GM12878 (cell line): ENCODE results near the gene CAPS.

Source experiments
- TF ChIP-seq, protein P1 (sequence below): IDR thresholded peaks from 2 replicates; pipeline ENCODE4 v1.6.1; 2012; ENCODE audit warnings: low read depth, low read length, improper control_type of control experiment
- TF ChIP-seq, protein P2 (sequence below): IDR thresholded peaks from 2 replicates; pipeline ENCODE4 v1.6.1; 2011; ENCODE audit warnings: low read depth, low read length, improper control_type of control experiment, borderline replicate concordance
- TF ChIP-seq, protein P3 (sequence below), 3 experiments: IDR thresholded peaks in 2 of 3; conservative IDR thresholded peaks in 1 of 3; 2 replicates each; pipeline ENCODE4 v1.5.1; 2011; ENCODE audit warnings: low read depth in 3 of 3, low read length in 3 of 3, mild to moderate bottlenecking in 3 of 3, control low read depth in 2 of 3, moderate library complexity in 2 of 3, inconsistent platforms in 1 of 3, mixed read lengths in 1 of 3; ENCODE audit not compliant: control insufficient read depth in 2 of 3, insufficient read depth in 1 of 3; ENCODE audit errors: extremely low read depth in 1 of 3
- TF ChIP-seq, protein P4 (sequence below): IDR thresholded peaks from 2 replicates; pipeline ENCODE4 v1.6.1; 2011; ENCODE audit warnings: mild to moderate bottlenecking, low read depth, low read length, moderate library complexity; ENCODE audit not compliant: insufficient replicate concordance

DNA sequence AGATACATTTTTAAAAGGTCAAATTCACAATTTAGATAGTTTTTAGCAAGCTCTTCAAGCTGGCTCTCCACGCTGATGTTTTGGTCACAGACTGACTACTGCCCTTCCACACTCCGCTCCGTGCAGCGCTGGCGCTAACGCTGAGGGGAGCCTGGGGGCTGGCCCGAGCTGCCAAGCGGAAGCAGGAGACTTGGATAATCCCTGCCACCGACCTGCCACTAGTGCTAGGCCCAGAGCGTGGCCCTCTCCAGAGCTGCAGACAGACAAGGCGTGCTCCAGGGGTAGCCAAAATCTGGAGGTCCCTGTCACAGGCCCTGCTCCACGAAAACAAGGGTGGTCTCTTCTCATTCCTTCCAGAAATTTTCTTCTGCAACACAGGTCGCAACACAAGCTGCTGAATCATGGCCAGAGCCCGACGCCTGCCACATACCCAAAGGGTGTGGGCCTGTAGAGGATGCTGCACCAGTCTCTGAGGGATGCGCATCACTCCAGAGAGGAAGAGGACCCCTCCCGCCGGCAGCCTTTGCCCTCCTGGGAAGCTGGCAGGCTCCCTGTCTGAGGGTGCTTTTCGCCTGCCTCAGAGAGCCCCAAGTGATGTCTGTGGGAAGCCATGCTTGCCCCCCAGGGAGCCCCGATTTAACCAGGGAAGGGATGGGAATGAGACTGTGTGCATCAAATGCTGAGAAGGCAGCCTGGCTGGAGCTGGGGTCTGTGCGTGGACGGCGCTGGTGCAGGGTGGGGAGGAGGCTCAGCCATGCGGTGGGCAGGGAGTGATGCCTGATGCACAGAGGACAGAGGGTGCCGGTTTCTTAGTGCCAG is 21.6 kb downstream of the CAPS start:
- TF ChIP-seq, protein P1, sequence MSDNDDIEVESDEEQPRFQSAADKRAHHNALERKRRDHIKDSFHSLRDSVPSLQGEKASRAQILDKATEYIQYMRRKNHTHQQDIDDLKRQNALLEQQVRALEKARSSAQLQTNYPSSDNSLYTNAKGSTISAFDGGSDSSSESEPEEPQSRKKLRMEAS, result no peak
- TF ChIP-seq, protein P2, sequence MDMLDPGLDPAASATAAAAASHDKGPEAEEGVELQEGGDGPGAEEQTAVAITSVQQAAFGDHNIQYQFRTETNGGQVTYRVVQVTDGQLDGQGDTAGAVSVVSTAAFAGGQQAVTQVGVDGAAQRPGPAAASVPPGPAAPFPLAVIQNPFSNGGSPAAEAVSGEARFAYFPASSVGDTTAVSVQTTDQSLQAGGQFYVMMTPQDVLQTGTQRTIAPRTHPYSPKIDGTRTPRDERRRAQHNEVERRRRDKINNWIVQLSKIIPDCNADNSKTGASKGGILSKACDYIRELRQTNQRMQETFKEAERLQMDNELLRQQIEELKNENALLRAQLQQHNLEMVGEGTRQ, result no peak
- TF ChIP-seq, protein P3, sequence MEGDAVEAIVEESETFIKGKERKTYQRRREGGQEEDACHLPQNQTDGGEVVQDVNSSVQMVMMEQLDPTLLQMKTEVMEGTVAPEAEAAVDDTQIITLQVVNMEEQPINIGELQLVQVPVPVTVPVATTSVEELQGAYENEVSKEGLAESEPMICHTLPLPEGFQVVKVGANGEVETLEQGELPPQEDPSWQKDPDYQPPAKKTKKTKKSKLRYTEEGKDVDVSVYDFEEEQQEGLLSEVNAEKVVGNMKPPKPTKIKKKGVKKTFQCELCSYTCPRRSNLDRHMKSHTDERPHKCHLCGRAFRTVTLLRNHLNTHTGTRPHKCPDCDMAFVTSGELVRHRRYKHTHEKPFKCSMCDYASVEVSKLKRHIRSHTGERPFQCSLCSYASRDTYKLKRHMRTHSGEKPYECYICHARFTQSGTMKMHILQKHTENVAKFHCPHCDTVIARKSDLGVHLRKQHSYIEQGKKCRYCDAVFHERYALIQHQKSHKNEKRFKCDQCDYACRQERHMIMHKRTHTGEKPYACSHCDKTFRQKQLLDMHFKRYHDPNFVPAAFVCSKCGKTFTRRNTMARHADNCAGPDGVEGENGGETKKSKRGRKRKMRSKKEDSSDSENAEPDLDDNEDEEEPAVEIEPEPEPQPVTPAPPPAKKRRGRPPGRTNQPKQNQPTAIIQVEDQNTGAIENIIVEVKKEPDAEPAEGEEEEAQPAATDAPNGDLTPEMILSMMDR (IDR thresholded peaks at IDR 0.05 in 2 of 3, conservative IDR thresholded peaks at IDR 0.05 in 1 of 3; ENCODE audit: control insufficient read depth in 2 of 3, extremely low read depth in 1 of 3, insufficient read depth in 1 of 3, low read depth in 3 of 3, low read length in 3 of 3), result no peak
- TF ChIP-seq, protein P4, sequence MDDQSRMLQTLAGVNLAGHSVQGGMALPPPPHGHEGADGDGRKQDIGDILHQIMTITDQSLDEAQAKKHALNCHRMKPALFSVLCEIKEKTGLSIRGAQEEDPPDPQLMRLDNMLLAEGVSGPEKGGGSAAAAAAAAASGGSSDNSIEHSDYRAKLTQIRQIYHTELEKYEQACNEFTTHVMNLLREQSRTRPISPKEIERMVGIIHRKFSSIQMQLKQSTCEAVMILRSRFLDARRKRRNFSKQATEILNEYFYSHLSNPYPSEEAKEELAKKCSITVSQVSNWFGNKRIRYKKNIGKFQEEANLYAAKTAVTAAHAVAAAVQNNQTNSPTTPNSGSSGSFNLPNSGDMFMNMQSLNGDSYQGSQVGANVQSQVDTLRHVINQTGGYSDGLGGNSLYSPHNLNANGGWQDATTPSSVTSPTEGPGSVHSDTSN, result no peak
